ENCODE data around the gene SCNN1A. TPM values are rescaled to one million over a fixed set of nuclear protein-coding genes. Genes with fewer than 3 reads are reported as not detected.

SCNN1A gene
- polyA plus RNA-seq, 10 donors = 0.36 to 1.2 (median 0.40) TPM; not detected in 4

Other genes starting within 250 kb of the SCNN1A start
- 100 to 1,000 TPM in 1 of 10 donors, 10 to 100 TPM in 9; 48.6 to 102 (median 70.8) TPM for gene CD9, start 175.2 kb downstream of the SCNN1A start, polyA plus RNA-seq (ENCODE audit: insufficient read length in 10 of 10)
- 1 to 10 TPM in 4 of 10 donors, under 1 TPM in 6; 0.10 to 2.5 (median 0.88) TPM for gene PLEKHG6, start 64.9 kb downstream of the SCNN1A start, polyA plus RNA-seq (ENCODE audit: insufficient read length in 10 of 10)
- 10 to 100 TPM; 55.2 to 91.6 (median 67.5) TPM for gene TNFRSF1A, start 33.5 kb downstream of the SCNN1A start, polyA plus RNA-seq (ENCODE audit: insufficient read length in 10 of 10)
- gene LTBR, start 8.6 kb upstream of the SCNN1A start, polyA plus RNA-seq (ENCODE audit: insufficient read length in 10 of 10) = 10 to 100 TPM; 28.5 to 44.4 (median 35.7) TPM
- gene CD27, start 69.4 kb upstream of the SCNN1A start, polyA plus RNA-seq (ENCODE audit: insufficient read length in 10 of 10) = 1 to 10 TPM in 4 of 10 donors, under 1 TPM in 6; 0.34 to 5.9 (median 0.86) TPM
- gene TAPBPL, start 76.5 kb upstream of the SCNN1A start, polyA plus RNA-seq (ENCODE audit: insufficient read length in 10 of 10) = 10 to 100 TPM in 3 of 10 donors, 1 to 10 TPM in 7; 5.4 to 11.6 (median 9.0) TPM
- gene VAMP1, start 95.1 kb upstream of the SCNN1A start, polyA plus RNA-seq (ENCODE audit: insufficient read length in 10 of 10) = 10 to 100 TPM in 4 of 10 donors, 1 to 10 TPM in 6; 6.6 to 18.1 (median 9.0) TPM
- 100 to 1,000 TPM; 117 to 156 (median 137) TPM for gene MRPL51, start 117.7 kb upstream of the SCNN1A start, polyA plus RNA-seq (ENCODE audit: insufficient read length in 10 of 10)
- 10 to 100 TPM; 28.4 to 52.4 (median 37.9) TPM for gene NCAPD2, start 118.5 kb upstream of the SCNN1A start, polyA plus RNA-seq (ENCODE audit: insufficient read length in 10 of 10)
- 1,000 to 10,000 TPM; 2,765 to 4,884 (median 4,736) TPM for gene GAPDH, start 159.0 kb upstream of the SCNN1A start, polyA plus RNA-seq (ENCODE audit: insufficient read length in 10 of 10)
- gene IFFO1, start 180.5 kb upstream of the SCNN1A start, polyA plus RNA-seq (ENCODE audit: insufficient read length in 10 of 10) = 10 to 100 TPM; 19.8 to 37.0 (median 30.3) TPM
- gene NOP2, start 192.7 kb upstream of the SCNN1A start, polyA plus RNA-seq (ENCODE audit: insufficient read length in 10 of 10) = 10 to 100 TPM; 18.6 to 26.9 (median 23.8) TPM
- 100 to 1,000 TPM; 125 to 170 (median 147) TPM for gene CHD4, start 231.8 kb upstream of the SCNN1A start, polyA plus RNA-seq (ENCODE audit: insufficient read length in 10 of 10)